Bone marrow (tissue), 2 donors: ENCODE measurements around the gene LURAP1L.
"Not testable (repeated sequence)": the region's sequence is repeated elsewhere in the genome, so short reads cannot be mapped to it uniquely, and the experiment has no call there.

ENCODE experiments used
- DNase-seq, 2 donors: peaks; one replicate each; lab custom pipeline; 2025; lab: John Stamatoyannopoulos, UW

Gene LURAP1L

DNA sequence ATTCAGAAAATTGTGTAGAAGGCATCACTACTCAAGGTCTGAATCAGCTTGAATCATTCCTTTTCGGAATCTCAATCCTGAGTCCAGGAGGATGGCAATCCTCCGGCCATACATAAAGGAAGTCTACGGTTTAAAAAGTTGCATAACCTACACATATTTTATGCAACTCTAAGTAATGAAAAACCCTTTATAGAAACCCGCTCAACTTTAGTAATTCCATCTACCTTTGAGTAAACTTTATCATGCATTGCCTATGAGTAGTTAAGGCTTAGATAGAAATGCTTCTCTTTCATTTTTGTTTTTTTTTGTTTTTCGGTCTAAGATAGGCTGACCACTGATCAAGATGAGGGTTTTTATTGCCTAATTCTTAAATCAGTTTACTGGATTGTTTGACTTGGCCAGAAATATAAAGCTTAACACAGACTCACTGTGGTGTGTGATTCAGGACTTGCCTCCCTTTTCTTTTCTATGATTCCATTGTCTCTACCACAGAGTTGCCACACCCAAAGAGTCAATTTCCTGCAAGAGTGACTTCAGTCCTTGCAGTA is 85.0 kb downstream of the LURAP1L start:
- no peak for DNase-seq

DNA sequence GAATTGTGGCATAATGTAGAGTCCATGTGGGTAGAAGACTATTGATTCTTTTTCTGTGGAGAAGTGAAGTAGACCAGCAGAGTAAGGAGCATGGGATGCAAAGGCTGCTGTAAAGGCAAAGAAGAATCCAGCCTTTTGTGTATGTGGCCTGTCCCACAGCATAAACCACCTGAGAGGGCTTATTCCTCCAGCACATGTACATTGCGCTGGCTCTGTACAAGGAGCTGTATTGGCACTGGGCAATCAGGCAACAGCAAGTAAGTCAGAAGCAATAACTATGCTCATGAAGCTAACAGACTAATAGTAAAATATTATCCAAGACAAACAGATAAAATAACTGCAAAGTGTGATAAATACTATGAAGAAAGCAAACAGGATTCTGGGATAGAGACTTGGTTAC is 86.2 kb downstream of the LURAP1L start:
- DNase-seq = no peak

DNA sequence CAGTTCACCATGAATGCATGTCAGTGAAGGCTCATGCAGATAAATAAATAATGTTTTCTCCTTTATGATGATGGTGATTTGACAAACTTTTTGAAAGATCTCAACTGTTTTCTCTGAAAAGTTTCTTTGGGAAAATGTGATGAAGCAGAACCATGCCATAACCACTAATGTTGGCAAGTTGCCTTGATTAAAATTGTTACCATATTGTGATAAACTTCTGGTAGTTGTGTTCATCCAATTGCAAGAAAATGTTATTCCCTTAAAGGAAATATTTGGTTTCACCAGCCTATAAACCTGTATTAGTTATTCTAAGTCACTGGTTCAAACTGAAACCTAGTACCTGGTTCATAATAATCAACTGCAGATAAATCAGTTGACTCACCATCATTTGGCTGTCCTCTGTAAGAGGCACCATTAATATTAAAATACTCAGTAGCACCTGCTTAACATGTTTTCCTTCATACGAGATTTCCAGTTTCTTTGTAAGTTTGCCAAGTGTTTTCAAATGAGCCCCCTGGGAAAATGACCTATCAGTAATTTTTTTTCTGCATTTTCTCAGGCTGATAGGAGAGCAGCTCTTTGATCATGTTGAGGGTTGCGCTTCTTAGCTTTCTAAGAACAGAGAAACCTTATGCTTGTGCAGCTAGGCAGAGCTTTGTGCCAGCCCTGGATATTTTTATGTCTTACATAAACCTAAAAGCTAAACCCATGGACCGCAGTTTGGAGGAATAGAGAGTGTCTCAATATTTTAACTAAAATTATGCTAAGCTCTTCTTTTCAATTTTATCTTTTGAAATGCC is 88.0 kb downstream of the LURAP1L start:
- DNase-seq = no peak

GRCh38 chr9:12863618-12864017 is 88.8 kb downstream of the LURAP1L start:
- no peak for DNase-seq

DNA sequence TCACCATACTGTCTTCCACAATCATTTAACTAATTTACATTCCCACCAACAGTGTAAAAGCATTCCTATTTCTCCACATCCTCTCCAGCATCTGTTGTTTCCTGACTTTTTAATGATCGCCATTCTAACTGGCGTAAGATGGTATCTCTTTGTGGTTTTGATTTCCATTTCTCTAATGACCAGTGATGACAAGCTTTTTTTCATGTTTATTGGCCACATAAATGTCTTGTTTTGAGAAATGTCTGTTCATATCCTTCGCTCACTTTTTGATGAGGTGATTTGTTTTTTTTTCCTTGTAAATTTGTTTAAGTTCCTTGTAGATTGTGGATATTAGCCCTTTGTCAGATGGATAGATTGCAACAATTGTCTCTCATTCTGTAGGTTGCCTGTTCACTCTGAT is 90.6 kb downstream of the LURAP1L start:
- DNase-seq = not testable (repeated sequence)
